Gastrocnemius medialis (tissue), 4 donors: Measurements from ENCODE around the gene SYNC.

ENCODE experiments used
- POLR2A ChIP-seq, 2 donors: fragments of 450-650 bp; IDR thresholded peaks; one replicate each; pipeline ENCODE4 v1.6.1; 2017; ENCODE audit warnings: antibody characterized with exemption in 2 of 2, mild to moderate bottlenecking in 2 of 2, moderate library complexity in 2 of 2
- TF ChIP-seq, protein P1 (sequence below), 5 experiments: fragments of 450-650 bp in 3 of 5; fragments of 200-600 bp in 2 of 5; sonication (generic) in 2 of 5; IDR thresholded peaks in 4 of 5; conservative IDR thresholded peaks in 1 of 5; 1 replicate in 4 of 5; 2 replicates in 1 of 5; pipeline ENCODE4 v1.5.1; 2016 to 2019; ENCODE audit warnings: antibody characterized with exemption in 5 of 5, mild to moderate bottlenecking in 3 of 5, moderate library complexity in 3 of 5

GRCh38 chr1:32695098-32695904, 7.3 kb downstream of the SYNC start:
- TF ChIP-seq, protein P1, sequence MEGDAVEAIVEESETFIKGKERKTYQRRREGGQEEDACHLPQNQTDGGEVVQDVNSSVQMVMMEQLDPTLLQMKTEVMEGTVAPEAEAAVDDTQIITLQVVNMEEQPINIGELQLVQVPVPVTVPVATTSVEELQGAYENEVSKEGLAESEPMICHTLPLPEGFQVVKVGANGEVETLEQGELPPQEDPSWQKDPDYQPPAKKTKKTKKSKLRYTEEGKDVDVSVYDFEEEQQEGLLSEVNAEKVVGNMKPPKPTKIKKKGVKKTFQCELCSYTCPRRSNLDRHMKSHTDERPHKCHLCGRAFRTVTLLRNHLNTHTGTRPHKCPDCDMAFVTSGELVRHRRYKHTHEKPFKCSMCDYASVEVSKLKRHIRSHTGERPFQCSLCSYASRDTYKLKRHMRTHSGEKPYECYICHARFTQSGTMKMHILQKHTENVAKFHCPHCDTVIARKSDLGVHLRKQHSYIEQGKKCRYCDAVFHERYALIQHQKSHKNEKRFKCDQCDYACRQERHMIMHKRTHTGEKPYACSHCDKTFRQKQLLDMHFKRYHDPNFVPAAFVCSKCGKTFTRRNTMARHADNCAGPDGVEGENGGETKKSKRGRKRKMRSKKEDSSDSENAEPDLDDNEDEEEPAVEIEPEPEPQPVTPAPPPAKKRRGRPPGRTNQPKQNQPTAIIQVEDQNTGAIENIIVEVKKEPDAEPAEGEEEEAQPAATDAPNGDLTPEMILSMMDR (IDR thresholded peaks at IDR 0.05 in 4 of 5, conservative IDR thresholded peaks at IDR 0.05 in 1 of 5) = no peak
- TF ChIP-seq POLR2A (IDR thresholded peaks at IDR 0.05) = no peak
